HUES64 (cell line): ENCODE data around the gene SEZ6L.
A peak's percentile ranks its signal among the peaks of the same experiment; 100 is the strongest.
"Not testable (repeated sequence)": the region's sequence is repeated elsewhere in the genome, so short reads cannot be mapped to it uniquely, and the experiment has no call there.

ENCODE experiments used
- H3K27ac ChIP-seq: 2 replicates; pipeline ENCODE4 v1.7.0; 2013; ENCODE audit warnings: low read depth, low read length, inconsistent platforms
- H3K27me3 ChIP-seq: 2 replicates; pipeline ENCODE4 v1.6.1; 2013; ENCODE audit warnings: mild to moderate bottlenecking, low read length; ENCODE audit not compliant: insufficient read depth
- H3K36me3 ChIP-seq: 2 replicates; pipeline ENCODE4 v1.6.1; 2013; ENCODE audit warnings: mild to moderate bottlenecking, low read length; ENCODE audit not compliant: insufficient read depth
- H3K4me1 ChIP-seq: 2 replicates; pipeline ENCODE4 v1.6.1; 2013; ENCODE audit warnings: mild to moderate bottlenecking, low read length, moderate library complexity; ENCODE audit not compliant: insufficient read depth
- H3K4me3 ChIP-seq: 2 replicates; pipeline ENCODE4 v1.5.1; 2013; ENCODE audit warnings: mild to moderate bottlenecking, low read length, moderate library complexity
- H3K9ac ChIP-seq: 2 replicates; pipeline ENCODE4 v1.6.1; 2013; ENCODE audit warnings: mild to moderate bottlenecking, low read depth, low read length
- H3K9me3 ChIP-seq: 2 replicates; pipeline ENCODE4 v1.6.1; 2013; ENCODE audit warnings: low read depth, low read length; ENCODE audit not compliant: insufficient read depth
- WGBS: fragments of 150-250, 120-280 bp; methylation state at CpG from one replicate; pipeline ENCODE4 v1.1.7; 2013; ENCODE audit warnings: missing lambda C conversion rate; 5-methylcytosine and 5-hydroxymethylcytosine counted together

SEZ6L gene

DNA sequence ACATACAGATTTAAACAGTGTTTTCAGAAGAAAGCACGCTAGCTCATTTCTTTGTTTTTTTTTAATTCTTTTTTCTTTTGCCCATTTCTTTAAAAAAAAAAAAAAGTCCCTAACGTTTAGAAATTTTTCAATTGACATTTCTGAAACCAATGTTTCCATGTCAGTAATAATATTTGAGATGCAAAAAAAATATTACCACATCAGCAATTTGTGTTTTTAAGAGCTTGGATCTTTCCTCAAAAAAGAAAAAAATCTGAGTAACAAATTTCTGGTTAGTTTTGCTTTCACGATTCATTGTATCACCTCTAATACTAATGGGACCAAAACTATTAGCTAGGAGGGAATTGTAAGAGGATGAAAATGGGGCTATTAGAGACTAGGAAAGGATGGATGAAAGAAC, 219.9 kb downstream of the SEZ6L start:
- H3K27me3 ChIP-seq: no peaks in the 10 kb centered on the region
- H3K4me3 ChIP-seq: no peak overlapping the region
- no peak overlapping the region for H3K27ac ChIP-seq
- H3K36me3 ChIP-seq: no peaks in the 10 kb centered on the region
- H3K9me3 ChIP-seq: no peaks in the 10 kb centered on the region
- H3K9ac ChIP-seq: no peak overlapping the region
- no peaks in the 10 kb centered on the region for H3K4me1 ChIP-seq
- WGBS: 100% methylated on average over 1 of the region's 3 CpGs

DNA sequence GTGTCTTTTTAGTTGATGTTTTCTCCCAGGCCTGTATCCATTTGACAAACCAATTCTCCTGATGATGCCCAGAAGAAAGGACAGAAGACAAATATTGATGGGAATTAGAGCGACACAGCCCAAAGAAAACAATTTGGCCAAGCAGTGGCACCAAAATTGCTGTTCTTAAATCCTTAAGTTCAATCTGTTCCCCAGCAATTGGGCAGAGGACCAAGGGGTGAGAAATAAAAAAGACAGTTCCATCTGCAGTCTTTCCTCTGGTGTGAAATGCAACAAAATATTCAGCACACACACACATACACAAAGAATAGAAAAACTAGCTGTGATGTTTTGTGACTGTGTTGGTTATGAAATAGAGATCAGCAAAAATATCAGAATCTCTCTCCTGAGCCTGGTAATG, 221.8 kb downstream of the SEZ6L start:
- no peaks in the 10 kb centered on the region for H3K36me3 ChIP-seq
- no peak overlapping the region for H3K27ac ChIP-seq
- 96% methylated on average over 1 of the region's 1 CpG for WGBS
- H3K4me1 ChIP-seq: peaks cover 11% of the 10 kb centered on the region
- no peak overlapping the region for H3K9ac ChIP-seq
- no peaks in the 10 kb centered on the region for H3K9me3 ChIP-seq
- H3K27me3 ChIP-seq: no peaks in the 10 kb centered on the region
- H3K4me3 ChIP-seq: no peak overlapping the region

DNA sequence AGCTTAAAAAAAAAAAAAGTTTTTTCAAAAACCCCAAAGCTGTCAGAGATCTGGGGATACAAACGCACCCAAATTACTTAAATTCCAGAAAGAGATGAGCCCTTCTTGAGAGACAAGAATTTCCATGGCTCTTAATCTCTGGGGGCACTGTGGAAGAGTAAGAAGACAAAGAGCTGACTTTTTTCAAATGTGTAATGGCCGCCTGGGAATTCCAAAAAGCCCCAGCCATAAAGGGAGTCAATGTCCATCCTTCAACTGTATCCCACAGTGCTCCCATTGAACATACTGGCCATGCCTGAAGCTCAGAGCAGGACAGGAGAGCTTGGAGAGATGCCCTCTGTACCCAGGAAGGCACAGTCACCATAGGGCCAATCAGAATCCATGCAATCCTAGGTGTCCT, 222.4 kb downstream of the SEZ6L start:
- WGBS: 81% methylated on average over 2 of the region's 2 CpGs
- Histone ChIP-seq H3K27me3 (no peaks in the 10 kb centered on the region), H3K9me3 (no peaks in the 10 kb centered on the region), H3K9ac (no peak overlapping the region), H3K4me1 (peaks cover 15% of the 10 kb centered on the region), H3K27ac (no peak overlapping the region), H3K36me3 (no peaks in the 10 kb centered on the region), H3K4me3 (no peak overlapping the region)

DNA sequence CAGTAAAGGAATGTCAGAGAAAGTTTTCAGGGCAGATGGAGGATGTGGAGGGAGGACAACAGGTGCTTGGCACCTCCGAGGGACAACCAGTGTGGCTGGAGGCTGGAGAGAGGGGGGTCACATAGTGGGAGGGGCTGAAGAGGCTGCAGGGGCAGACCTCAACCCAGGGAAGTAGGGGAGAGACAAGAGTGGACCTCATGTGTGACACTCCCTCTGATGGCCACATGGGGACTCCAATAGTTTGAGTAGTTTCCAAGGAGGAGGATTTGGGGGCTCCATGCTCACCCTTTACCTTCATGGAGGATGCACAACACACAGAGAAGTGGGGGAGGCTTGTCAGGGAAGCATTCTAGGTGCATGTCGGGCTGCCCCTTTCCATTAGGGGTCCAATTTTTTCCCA, 224.7 kb downstream of the SEZ6L start:
- H3K4me1 ChIP-seq: peaks cover 15% of the 10 kb centered on the region
- H3K9ac ChIP-seq: no peak overlapping the region
- H3K4me3 ChIP-seq: no peak overlapping the region
- no peaks in the 10 kb centered on the region for H3K27me3 ChIP-seq
- peak overlapping the region; percentile 65; the same call in 1 of the 2 replicates for H3K27ac ChIP-seq
- H3K36me3 ChIP-seq: no peaks in the 10 kb centered on the region
- WGBS: 63% methylated on average over 2 of the region's 2 CpGs
- H3K9me3 ChIP-seq: no peaks in the 10 kb centered on the region

DNA sequence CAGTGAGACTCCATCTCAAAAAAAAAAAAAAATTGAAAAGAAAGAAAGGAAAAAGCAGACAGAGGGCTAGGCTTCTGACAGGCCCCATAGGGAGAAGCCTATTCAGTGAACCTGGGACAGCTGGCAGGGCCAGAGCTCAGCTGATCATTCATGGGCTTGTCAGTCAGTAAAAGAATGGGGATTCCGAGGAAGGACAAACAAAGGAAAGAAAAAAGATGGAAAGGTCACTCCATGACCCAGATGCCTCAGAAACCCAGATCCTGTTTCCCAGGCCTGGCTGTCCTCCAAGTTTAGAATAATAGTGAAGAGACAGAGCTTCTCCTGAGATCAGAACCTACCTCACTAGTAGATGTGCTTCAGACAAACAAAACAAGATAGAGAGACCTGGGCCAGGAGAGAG, 225.5 kb downstream of the SEZ6L start:
- WGBS: 13% methylated on average over 1 of the region's 1 CpG
- no peak overlapping the region for H3K9ac ChIP-seq
- H3K36me3 ChIP-seq: no peaks in the 10 kb centered on the region
- peak overlapping the region; percentile 77; the same call in 1 of the 2 replicates for H3K27ac ChIP-seq
- peaks cover 15% of the 10 kb centered on the region for H3K4me1 ChIP-seq
- H3K9me3 ChIP-seq: no peaks in the 10 kb centered on the region
- H3K4me3 ChIP-seq: no peak overlapping the region
- no peaks in the 10 kb centered on the region for H3K27me3 ChIP-seq

DNA sequence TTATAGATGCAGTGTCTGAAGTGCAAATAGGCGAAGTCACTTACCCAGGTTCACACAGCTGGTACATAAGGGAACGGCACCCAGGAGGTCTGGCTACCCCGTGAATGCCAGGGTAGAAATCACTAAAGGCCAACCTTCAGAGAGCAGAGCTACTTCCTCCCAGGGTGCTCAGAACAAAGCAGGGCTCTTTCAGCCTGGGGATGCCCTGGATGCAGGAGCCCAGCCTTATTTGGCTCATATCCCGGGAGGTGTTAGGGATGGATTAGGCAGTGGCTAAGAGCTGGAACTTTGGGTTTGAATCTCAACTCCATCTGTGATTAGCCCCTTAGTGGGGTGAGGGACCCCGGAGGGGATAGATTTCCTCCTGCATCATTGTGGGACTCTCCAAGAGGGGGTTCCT, 226.7 kb downstream of the SEZ6L start:
- H3K4me1 ChIP-seq: peaks cover 15% of the 10 kb centered on the region
- H3K27ac ChIP-seq: peak overlapping the region; percentile 20
- 60% methylated on average over 4 of the region's 5 CpGs for WGBS
- no peak overlapping the region for H3K9ac ChIP-seq
- H3K4me3 ChIP-seq: no peak overlapping the region
- H3K27me3 ChIP-seq: no peaks in the 10 kb centered on the region
- no peaks in the 10 kb centered on the region for H3K9me3 ChIP-seq
- H3K36me3 ChIP-seq: no peaks in the 10 kb centered on the region

DNA sequence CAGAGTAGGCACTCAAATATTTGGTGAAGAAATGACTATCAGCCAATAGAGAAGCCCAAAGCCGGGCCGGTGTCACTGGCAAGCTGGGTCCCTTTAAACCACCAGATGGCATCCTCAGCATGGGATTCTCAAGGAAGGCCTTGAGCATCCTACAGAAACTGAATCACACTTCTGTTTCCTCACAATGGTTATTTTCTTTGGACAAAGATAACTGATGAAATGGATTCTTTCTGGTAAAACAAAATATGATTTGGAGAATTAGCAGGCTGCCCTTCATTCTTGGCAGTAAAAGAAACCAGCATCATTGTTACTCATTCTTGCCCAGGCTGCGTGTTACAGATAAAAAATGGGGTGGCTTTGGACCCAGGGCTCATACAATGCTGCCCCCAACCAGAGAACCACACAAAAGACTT, 229.5 kb downstream of the SEZ6L start:
- 52% methylated on average over 3 of the region's 3 CpGs for WGBS
- H3K4me3 ChIP-seq: no peak overlapping the region
- H3K9ac ChIP-seq: no peak overlapping the region
- H3K4me1 ChIP-seq: peaks cover 15% of the 10 kb centered on the region
- no peaks in the 10 kb centered on the region for H3K9me3 ChIP-seq
- H3K27me3 ChIP-seq: no peaks in the 10 kb centered on the region
- no peak overlapping the region for H3K27ac ChIP-seq
- H3K36me3 ChIP-seq: no peaks in the 10 kb centered on the region

DNA sequence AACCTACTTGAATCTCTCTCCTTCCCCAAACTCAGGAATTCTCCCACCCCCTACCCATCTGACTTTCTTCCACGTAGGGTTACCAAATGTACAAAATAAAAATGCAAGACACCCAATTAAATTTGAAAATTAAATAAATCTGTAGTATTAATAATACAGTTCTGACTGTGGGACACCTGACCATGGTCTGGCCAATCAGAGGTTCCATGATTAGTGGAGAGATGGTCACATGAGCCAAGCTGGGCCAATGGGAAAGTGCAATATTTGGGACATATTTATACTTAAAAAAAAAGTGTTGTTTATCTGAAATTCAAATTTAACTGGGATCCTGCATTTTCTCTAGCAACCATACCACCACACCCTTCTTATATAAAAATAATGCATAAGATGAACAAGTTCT, 230.0 kb downstream of the SEZ6L start:
- H3K27me3 ChIP-seq: no peaks in the 10 kb centered on the region
- H3K36me3 ChIP-seq: no peaks in the 10 kb centered on the region
- H3K9ac ChIP-seq: no peak overlapping the region
- H3K9me3 ChIP-seq: no peaks in the 10 kb centered on the region
- WGBS: 67% methylated on average over 1 of the region's 1 CpG
- no peak overlapping the region for H3K4me3 ChIP-seq
- no peak overlapping the region for H3K27ac ChIP-seq
- H3K4me1 ChIP-seq: peaks cover 15% of the 10 kb centered on the region

DNA sequence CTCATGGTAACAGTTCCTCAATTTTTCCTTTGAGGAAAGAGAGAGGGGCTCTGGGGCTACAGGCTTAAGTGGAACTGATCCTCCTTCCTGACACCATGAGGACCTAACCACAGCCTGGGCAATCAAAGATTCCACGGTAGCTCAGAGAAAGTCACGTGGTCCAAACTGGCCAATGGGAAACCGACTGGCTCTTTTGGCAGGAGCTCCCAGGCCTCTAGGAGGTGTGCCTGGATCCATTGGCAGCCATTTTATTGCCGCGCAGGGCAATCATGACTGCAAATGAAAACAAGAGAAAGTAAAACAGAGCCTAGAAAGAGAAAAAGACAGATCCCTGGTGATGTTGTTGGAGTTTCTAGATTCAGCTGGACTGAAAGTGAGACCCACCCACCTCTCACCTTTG, 232.5 kb downstream of the SEZ6L start:
- no peaks in the 10 kb centered on the region for H3K27me3 ChIP-seq
- no peaks in the 10 kb centered on the region for H3K4me1 ChIP-seq
- H3K9me3 ChIP-seq: no peaks in the 10 kb centered on the region
- H3K9ac ChIP-seq: no peak overlapping the region
- no peak overlapping the region for H3K27ac ChIP-seq
- no peak overlapping the region for H3K4me3 ChIP-seq
- H3K36me3 ChIP-seq: no peaks in the 10 kb centered on the region
- 89% methylated on average over 5 of the region's 5 CpGs for WGBS

DNA sequence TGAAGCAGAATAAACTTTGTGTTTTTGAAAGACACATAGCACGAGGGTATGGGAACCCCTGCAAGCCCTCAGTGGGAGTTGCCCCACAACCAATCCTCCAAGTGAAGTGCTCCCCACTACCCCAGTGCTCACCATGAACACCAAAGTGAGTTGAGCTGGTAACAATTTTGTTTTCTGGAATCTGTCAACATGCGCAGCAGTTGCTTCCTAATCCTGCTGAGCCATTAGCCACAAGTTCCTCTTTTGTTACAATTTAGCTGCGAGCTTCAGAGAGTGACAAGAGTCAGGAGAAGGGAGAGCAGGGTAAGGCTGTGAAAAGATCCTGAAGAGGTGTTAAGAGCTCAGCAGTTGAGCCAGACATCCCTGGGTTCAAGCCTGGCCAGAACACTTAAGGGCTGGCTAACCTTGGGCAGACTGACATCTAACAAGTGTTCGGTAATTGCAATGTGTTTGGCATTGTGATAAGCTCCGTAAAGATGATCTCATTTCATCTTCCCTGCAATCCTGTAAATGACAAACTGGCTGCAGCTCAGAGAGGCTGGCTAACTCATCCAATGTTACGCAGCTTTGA, 235.7 kb downstream of the SEZ6L start:
- no peaks in the 10 kb centered on the region for H3K4me1 ChIP-seq
- H3K27ac ChIP-seq: no peak overlapping the region
- H3K27me3 ChIP-seq: no peaks in the 10 kb centered on the region
- H3K36me3 ChIP-seq: no peaks in the 10 kb centered on the region
- H3K4me3 ChIP-seq: no peak overlapping the region
- 50% methylated on average over 6 of the region's 6 CpGs for WGBS
- no peak overlapping the region for H3K9ac ChIP-seq
- H3K9me3 ChIP-seq: no peaks in the 10 kb centered on the region

DNA sequence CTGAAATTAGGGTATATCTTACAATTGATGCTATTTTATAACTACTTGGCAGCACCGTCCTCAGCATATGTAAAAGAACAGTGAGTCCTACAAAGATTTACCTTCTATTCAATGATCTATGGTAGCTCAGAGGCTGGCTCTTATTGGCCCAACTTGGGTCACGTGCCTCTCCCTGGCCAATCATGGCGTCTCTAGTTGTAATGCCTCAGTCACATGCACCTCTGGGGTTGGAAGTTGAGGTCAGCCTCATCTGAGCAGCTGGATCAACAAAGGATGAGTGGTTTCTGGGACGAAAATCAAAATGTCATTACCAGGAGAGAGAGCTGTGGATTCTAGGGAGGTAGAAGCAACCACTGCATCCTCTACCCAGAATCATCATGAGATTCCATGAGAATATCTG, 236.9 kb downstream of the SEZ6L start:
- H3K27ac ChIP-seq: no peak overlapping the region
- 94% methylated on average over 4 of the region's 4 CpGs for WGBS
- H3K4me1 ChIP-seq: no peaks in the 10 kb centered on the region
- H3K9me3 ChIP-seq: no peaks in the 10 kb centered on the region
- H3K9ac ChIP-seq: no peak overlapping the region
- no peak overlapping the region for H3K4me3 ChIP-seq
- H3K27me3 ChIP-seq: no peaks in the 10 kb centered on the region
- H3K36me3 ChIP-seq: no peaks in the 10 kb centered on the region

DNA sequence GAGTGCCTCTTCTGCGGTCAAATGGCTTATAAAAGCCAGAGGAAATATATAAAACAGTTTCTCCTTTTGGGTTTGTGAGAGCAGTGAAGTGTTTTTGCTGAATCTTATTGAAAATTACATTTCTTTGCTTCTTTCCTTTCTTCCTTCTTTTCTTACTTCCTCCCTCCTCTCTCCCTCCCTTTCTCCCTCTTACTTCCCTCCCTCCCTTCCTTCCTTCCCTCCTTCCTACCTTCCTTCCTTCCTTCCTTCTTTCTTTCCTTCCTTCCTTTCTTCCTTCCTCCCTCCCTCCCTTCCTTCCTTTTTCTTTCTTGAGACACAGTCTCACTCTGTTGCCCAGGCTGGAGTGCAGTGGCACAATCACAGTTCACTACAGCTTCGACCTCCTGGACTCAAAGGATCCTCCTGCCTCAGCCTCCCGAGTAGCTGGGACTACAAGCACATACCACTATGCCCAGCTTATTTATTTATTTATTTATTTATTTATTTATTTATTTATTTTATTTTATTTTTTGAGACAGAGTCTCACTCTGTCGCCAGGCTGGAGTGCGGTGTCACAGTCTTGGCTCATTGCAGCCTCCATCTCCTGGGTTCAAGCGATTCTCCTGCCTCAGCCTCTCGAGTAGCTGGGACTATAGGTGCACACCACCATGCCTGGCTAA, 239.4 kb downstream of the SEZ6L start:
- WGBS: 94% methylated on average over 6 of the region's 7 CpGs
- H3K4me3 ChIP-seq, H3K9me3 ChIP-seq, H3K36me3 ChIP-seq, H3K27me3 ChIP-seq, H3K27ac ChIP-seq, H3K4me1 ChIP-seq, H3K9ac ChIP-seq: not testable (repeated sequence)
